Measurements from ENCODE around the gene MORN1. TPM values are rescaled to one million over a fixed set of nuclear protein-coding genes. Genes with fewer than 3 reads are reported as not detected.

MORN1 gene
- total RNA-seq, 1 donor from 2014 or later: 4.5 TPM

GRCh38 chr1:2310332-2311183, 80.8 kb downstream of the MORN1 start:
- Histone ChIP-seq H3K9me3 (replicated peaks) (no peaks in the 10 kb centered on the region), H3K27me3 (ENCODE audit: low read depth) (no peaks in the 10 kb centered on the region), H3K27ac (replicated peaks) (peak overlapping the region; percentile 92), H3K4me1 (peaks cover 52% of the 10 kb centered on the region), H3K36me3 (peaks cover 35% of the 10 kb centered on the region), H3K4me3 (no peak overlapping the region)
- no peak for DNase-seq
- intact Hi-C loops (cut with micrococcal nuclease): no loop called here
- TF ChIP-seq CTCF (IDR thresholded peaks at IDR 0.05; ENCODE audit: borderline replicate concordance): no peak

- Histone ChIP-seq H3K27ac (replicated peaks) (no peak overlapping the region), H3K36me3 (peaks cover 53% of the 10 kb centered on the region), H3K4me1 (peaks cover 49% of the 10 kb centered on the region), H3K27me3 (ENCODE audit: low read depth) (no peaks in the 10 kb centered on the region), H3K4me3 (no peak overlapping the region), H3K9me3 (replicated peaks) (no peaks in the 10 kb centered on the region)
- intact Hi-C loops (cut with micrococcal nuclease): no loop called here
- no peak for TF ChIP-seq CTCF (IDR thresholded peaks at IDR 0.05; ENCODE audit: borderline replicate concordance)
- no peak for DNase-seq
Measured at GRCh38 chr1:2308844-2309243, 82.5 kb downstream of the MORN1 start.

GRCh38 chr1:2307972-2308371, 83.4 kb downstream of the MORN1 start:
- Histone ChIP-seq H3K4me1 (peaks cover 45% of the 10 kb centered on the region), H3K36me3 (peaks cover 61% of the 10 kb centered on the region), H3K9me3 (replicated peaks) (no peaks in the 10 kb centered on the region), H3K4me3 (no peak overlapping the region), H3K27me3 (ENCODE audit: low read depth) (no peaks in the 10 kb centered on the region), H3K27ac (replicated peaks) (no peak overlapping the region)
- DNase-seq: no peak
- TF ChIP-seq CTCF (IDR thresholded peaks at IDR 0.05; ENCODE audit: borderline replicate concordance): no peak
- intact Hi-C loops (cut with micrococcal nuclease): no loop called here

GRCh38 chr1:2307064-2307605, 84.2 kb downstream of the MORN1 start:
- intact Hi-C loops (cut with micrococcal nuclease): no loop called here
- no peak for TF ChIP-seq CTCF (IDR thresholded peaks at IDR 0.05; ENCODE audit: borderline replicate concordance)

GRCh38 chr1:2306151-2306978, 85.0 kb downstream of the MORN1 start:
- DNase-seq: no peak
- Histone ChIP-seq H3K27ac (replicated peaks) (no peak overlapping the region), H3K4me1 (peaks cover 40% of the 10 kb centered on the region), H3K4me3 (no peak overlapping the region), H3K36me3 (peaks cover 63% of the 10 kb centered on the region), H3K9me3 (replicated peaks) (no peaks in the 10 kb centered on the region), H3K27me3 (ENCODE audit: low read depth) (no peaks in the 10 kb centered on the region)
- intact Hi-C loops (cut with micrococcal nuclease): no loop called here
- TF ChIP-seq CTCF (IDR thresholded peaks at IDR 0.05; ENCODE audit: borderline replicate concordance): no peak

More at GRCh38 chr1:2307064-2307605, 84.2 kb downstream of the MORN1 start:
- Histone ChIP-seq H3K4me1 (peaks cover 40% of the 10 kb centered on the region), H3K27ac (replicated peaks) (no peak overlapping the region), H3K36me3 (peaks cover 63% of the 10 kb centered on the region), H3K9me3 (replicated peaks) (no peaks in the 10 kb centered on the region), H3K4me3 (no peak overlapping the region), H3K27me3 (ENCODE audit: low read depth) (no peaks in the 10 kb centered on the region)
- no peak for DNase-seq

Measured in left ventricle myocardium inferior (tissue), 1 donor.